Measurements from ENCODE around the gene CAB39.

Gene CAB39

GRCh38 chr2:230781130-230781797 lies 68.6 kb downstream of the CAB39 start:
- DNase-seq (ENCODE audit: low spot score) = no peak

GRCh38 chr2:230783101-230783500 lies 70.5 kb downstream of the CAB39 start:
- DNase-seq (ENCODE audit: low spot score) = no peak

- no peak for DNase-seq (ENCODE audit: low spot score)
Observed at GRCh38 chr2:230784795-230785194, 72.2 kb downstream of the CAB39 start.

GRCh38 chr2:230785346-230785745 lies 72.7 kb downstream of the CAB39 start:
- no peak for DNase-seq (ENCODE audit: low spot score)

GRCh38 chr2:230787101-230787500 lies 74.5 kb downstream of the CAB39 start:
- DNase-seq (ENCODE audit: low spot score) = no peak

GRCh38 chr2:230788554-230789175 lies 76.0 kb downstream of the CAB39 start:
- DNase-seq (ENCODE audit: low spot score) = no peak

- no peak for DNase-seq (ENCODE audit: low spot score)
Observed at GRCh38 chr2:230790981-230791380, 78.3 kb downstream of the CAB39 start.

GRCh38 chr2:230793572-230794359 lies 81.1 kb downstream of the CAB39 start:
- no peak for DNase-seq (ENCODE audit: low spot score)

- no peak for DNase-seq (ENCODE audit: low spot score)
Observed at GRCh38 chr2:230794497-230794896, 81.9 kb downstream of the CAB39 start.

- no peak for DNase-seq (ENCODE audit: low spot score)
Observed at GRCh38 chr2:230795856-230796255, 83.2 kb downstream of the CAB39 start.

GRCh38 chr2:230796280-230796862 lies 83.7 kb downstream of the CAB39 start:
- peak; percentile 2 for DNase-seq (ENCODE audit: low spot score)

GRCh38 chr2:230797515-230798495 lies 85.2 kb downstream of the CAB39 start:
- DNase-seq (ENCODE audit: low spot score) = no peak

GRCh38 chr2:230798769-230799399 lies 86.2 kb downstream of the CAB39 start:
- peak; percentile 23 for DNase-seq (ENCODE audit: low spot score)

- no peak for DNase-seq (ENCODE audit: low spot score)
Observed at GRCh38 chr2:230805353-230806017, 92.8 kb downstream of the CAB39 start.

GRCh38 chr2:230807729-230808128 lies 95.1 kb downstream of the CAB39 start:
- DNase-seq (ENCODE audit: low spot score) = no peak

GRCh38 chr2:230809015-230809414 lies 96.4 kb downstream of the CAB39 start:
- DNase-seq (ENCODE audit: low spot score) = no peak

GRCh38 chr2:230809677-230810251 lies 97.1 kb downstream of the CAB39 start:
- DNase-seq (ENCODE audit: low spot score) = no peak

- DNase-seq (ENCODE audit: low spot score) = no peak
Observed at GRCh38 chr2:230811508-230811907, 98.9 kb downstream of the CAB39 start.

- DNase-seq (ENCODE audit: low spot score) = no peak
Observed at GRCh38 chr2:230812033-230812432, 99.4 kb downstream of the CAB39 start.

GRCh38 chr2:230814616-230815015 lies 102.0 kb downstream of the CAB39 start:
- DNase-seq (ENCODE audit: low spot score) = no peak

Data from SK-N-DZ (cell line).